Thymus (tissue), 14 donors: ENCODE results near the gene KRT3. TPM values are rescaled to one million over a fixed set of nuclear protein-coding genes. Genes with fewer than 3 reads are reported as not detected.

Source experiments
- DNase-seq, 9 donors: peaks; one replicate each; pipeline ENCODE4 v3.0.0-alpha.2; 2013; ENCODE audit warnings: low spot score in 9 of 9, low read depth in 6 of 9, missing footprints in 1 of 9
- H3K27ac ChIP-seq, 2 donors: one replicate each; pipeline ENCODE4 v1.5.1; 2013; ENCODE audit warnings: control low read depth in 1 of 2, low read depth in 1 of 2, low read length in 1 of 2, mild to moderate bottlenecking in 1 of 2, moderate library complexity in 1 of 2
- H3K27me3 ChIP-seq, 2 donors: one replicate each; pipeline ENCODE4 v1.5.1; 2013; ENCODE audit warnings: low read length in 1 of 2; ENCODE audit not compliant: control insufficient read depth in 2 of 2, insufficient read depth in 1 of 2
- H3K36me3 ChIP-seq, 2 donors: one replicate each; pipeline ENCODE4 v1.5.1; 2013; ENCODE audit warnings: low read length in 1 of 2, mild to moderate bottlenecking in 1 of 2, moderate library complexity in 1 of 2; ENCODE audit not compliant: control insufficient read depth in 2 of 2, insufficient read depth in 2 of 2
- H3K4me1 ChIP-seq, 2 donors: one replicate each; pipeline ENCODE4 v1.5.1; 2013; ENCODE audit warnings: low read length in 2 of 2; ENCODE audit not compliant: control insufficient read depth in 2 of 2, insufficient read depth in 2 of 2
- H3K4me3 ChIP-seq, 2 donors: one replicate each; pipeline ENCODE4 v1.5.1; 2013; ENCODE audit warnings: low read length in 2 of 2, control low read depth in 1 of 2, mild to moderate bottlenecking in 1 of 2
- H3K9me3 ChIP-seq, 2 donors: one replicate each; pipeline ENCODE4 v1.5.1; 2013; ENCODE audit warnings: low read length in 1 of 2, mild to moderate bottlenecking in 1 of 2; ENCODE audit not compliant: control insufficient read depth in 2 of 2, insufficient read depth in 1 of 2
- WGBS: extraction: QIAGEN DNeasy Blood & Tissue Kit; methylation state at CpG from one replicate; pipeline ENCODE4 v1.1.7; 2013; 5-methylcytosine and 5-hydroxymethylcytosine counted together
- long read RNA-seq, 10 donors: transcript quantifications; one replicate each; lab custom pipeline, GENCODE V29; 2026
- polyA plus RNA-seq: library from polyadenylated mRNA; stranded (reverse); fragments of 200-250 nt; gene quantifications from one replicate; pipeline ENCODE4 v1.2.3, GENCODE V29; 2013
- total RNA-seq: library from RNA; stranded (reverse); fragments of 120-200 nt; gene quantifications from one replicate; pipeline ENCODE4 v1.2.4, GENCODE V29; 2013
- donor health status: healthy.

Gene KRT3
- total RNA-seq, result 0.14 TPM
- polyA plus RNA-seq, result 1.0 TPM
- long read RNA-seq, donor 1, result 0 reads
- long read RNA-seq, donor 2, result 0 reads
- long read RNA-seq, donor 3, result 0 reads
- long read RNA-seq, donor 4, result 0 reads
- long read RNA-seq, donor 5, result 0 reads
- long read RNA-seq, donor 6, result 0 reads
- long read RNA-seq, donor 7, result 0 reads
- long read RNA-seq, donor 8, result 0 reads
- long read RNA-seq, donor 9, result 0 reads
- long read RNA-seq, donor 10, result 0 reads

GRCh38 chr12:52795694-52796428, at the start of gene KRT3:
KRT3 (minus strand) TSS chr12:52796117; CDS start chr12:52796042, 75 bp downstream.
- no peak for DNase-seq
- no peak within 1 kb of the TSS for H3K27ac ChIP-seq

GRCh38 chr12:52844386-52844785, 48.5 kb upstream of the KRT3 start:
- Histone ChIP-seq H3K27ac (no peak overlapping the region), H3K9me3 (no peaks in the 10 kb centered on the region), H3K36me3 (no peaks in the 10 kb centered on the region), H3K4me3 (no peak overlapping the region), H3K27me3 (peaks cover 0 to 10% of the 10 kb centered on the region in 2 donors), H3K4me1 (no peaks in the 10 kb centered on the region)
- no peak for DNase-seq
- WGBS, result 96% methylated on average over 11 of the region's 11 CpGs

More at GRCh38 chr12:52795694-52796428, at the start of gene KRT3:
- Histone ChIP-seq H3K9me3 (no peaks in the 10 kb centered on the region), H3K27me3 (peaks cover 0 to 15% of the 10 kb centered on the region in 2 donors), H3K36me3 (no peaks in the 10 kb centered on the region), H3K4me3 (no peak within 1 kb of the TSS), H3K4me1 (no peaks in the 10 kb centered on the region)
- WGBS, result 95% methylated on average over 17 of the region's 17 CpGs

- WGBS, result 91% methylated on average over 18 of the region's 18 CpGs
- DNase-seq, result no peak
- H3K36me3 ChIP-seq, result no peaks in the 10 kb centered on the region
- H3K4me1 ChIP-seq, result peaks cover 0 to 2% of the 10 kb centered on the region in 2 donors
- H3K9me3 ChIP-seq, result no peaks in the 10 kb centered on the region
- H3K27me3 ChIP-seq, result peaks cover 0 to 12% of the 10 kb centered on the region in 2 donors
- no peak overlapping the region for H3K27ac ChIP-seq
- H3K4me3 ChIP-seq, result no peak overlapping the region
Observed at GRCh38 chr12:52839436-52840105, 43.7 kb upstream of the KRT3 start.

- DNase-seq, result no peak
- Histone ChIP-seq H3K27ac (no peak overlapping the region), H3K36me3 (no peaks in the 10 kb centered on the region), H3K27me3 (peaks cover 0 to 12% of the 10 kb centered on the region in 2 donors), H3K4me3 (no peak overlapping the region), H3K9me3 (no peaks in the 10 kb centered on the region), H3K4me1 (peaks cover 0 to 2% of the 10 kb centered on the region in 2 donors)
- 69% methylated on average over 14 of the region's 14 CpGs for WGBS
Observed at GRCh38 chr12:52838609-52839435, 42.9 kb upstream of the KRT3 start.

- no peaks in the 10 kb centered on the region for H3K9me3 ChIP-seq
- no peaks in the 10 kb centered on the region for H3K36me3 ChIP-seq
- H3K4me3 ChIP-seq, result no peak overlapping the region
- peaks cover 0 to 2% of the 10 kb centered on the region in 2 donors for H3K4me1 ChIP-seq
- no peak for DNase-seq
- H3K27ac ChIP-seq, result no peak overlapping the region
- H3K27me3 ChIP-seq, result peaks cover 0 to 12% of the 10 kb centered on the region in 2 donors
- 93% methylated on average over 6 of the region's 6 CpGs for WGBS
Observed at GRCh38 chr12:52837781-52838608, 42.1 kb upstream of the KRT3 start.

- no peak for DNase-seq
- H3K4me1 ChIP-seq, result peaks cover 0 to 2% of the 10 kb centered on the region in 2 donors
- H3K36me3 ChIP-seq, result no peaks in the 10 kb centered on the region
- H3K9me3 ChIP-seq, result no peaks in the 10 kb centered on the region
- WGBS, result 92% methylated on average over 9 of the region's 9 CpGs
- H3K27ac ChIP-seq, result no peak overlapping the region
- H3K4me3 ChIP-seq, result no peak overlapping the region
- peaks cover 0 to 12% of the 10 kb centered on the region in 2 donors for H3K27me3 ChIP-seq
Observed at GRCh38 chr12:52837413-52837741, 41.5 kb upstream of the KRT3 start.

- H3K4me1 ChIP-seq, result peaks cover 0 to 2% of the 10 kb centered on the region in 2 donors
- no peaks in the 10 kb centered on the region for H3K36me3 ChIP-seq
- H3K27me3 ChIP-seq, result peaks cover 0 to 10% of the 10 kb centered on the region in 2 donors
- H3K4me3 ChIP-seq, result no peak overlapping the region
- 93% methylated on average over 9 of the region's 9 CpGs for WGBS
- H3K27ac ChIP-seq, result no peak overlapping the region
- no peak for DNase-seq
- no peaks in the 10 kb centered on the region for H3K9me3 ChIP-seq
Observed at GRCh38 chr12:52836491-52837412, 40.8 kb upstream of the KRT3 start.
